A673 (cell line): ENCODE results near the gene C1orf50.

ENCODE experiments used
- EZH2 ChIP-seq: fragments of 200-600 bp; sonication (generic); IDR thresholded peaks from 2 replicates; pipeline ENCODE4 v1.6.1; 2017; ENCODE audit warnings: borderline replicate concordance, low read depth, mild to moderate bottlenecking, mixed read lengths, antibody characterized with exemption, low read length; ENCODE audit not compliant: poor library complexity, severe bottlenecking
- TF ChIP-seq, protein P1 (sequence below): fragments of 300-800, 200-600 bp; sonication (generic); conservative IDR thresholded peaks from 2 replicates; pipeline ENCODE4 v1.5.1; 2017; ENCODE audit warnings: low read depth, mild to moderate bottlenecking, antibody characterized with exemption, low read length, moderate library complexity, mixed read lengths

DNA sequence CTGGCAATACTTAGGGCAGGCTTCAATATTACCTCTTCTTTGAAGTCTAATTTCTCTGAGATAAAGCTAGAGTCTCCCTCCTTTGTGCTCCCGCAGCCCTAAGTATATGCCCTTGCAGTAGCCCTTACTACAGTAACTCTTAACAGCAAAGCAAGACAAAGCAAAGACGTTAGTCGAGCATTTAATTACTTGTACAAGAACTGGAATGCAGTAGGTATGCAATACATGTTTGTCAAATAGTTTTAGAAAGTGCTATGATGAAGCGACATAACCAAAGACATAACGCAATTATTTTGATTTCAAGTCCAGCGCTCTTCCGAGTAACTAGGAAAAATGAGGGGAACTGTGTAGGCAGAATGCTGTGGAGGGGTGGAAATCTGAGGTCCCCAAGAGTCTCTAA, 1.8 kb upstream of the C1orf50 start:
- TF ChIP-seq, protein P1, sequence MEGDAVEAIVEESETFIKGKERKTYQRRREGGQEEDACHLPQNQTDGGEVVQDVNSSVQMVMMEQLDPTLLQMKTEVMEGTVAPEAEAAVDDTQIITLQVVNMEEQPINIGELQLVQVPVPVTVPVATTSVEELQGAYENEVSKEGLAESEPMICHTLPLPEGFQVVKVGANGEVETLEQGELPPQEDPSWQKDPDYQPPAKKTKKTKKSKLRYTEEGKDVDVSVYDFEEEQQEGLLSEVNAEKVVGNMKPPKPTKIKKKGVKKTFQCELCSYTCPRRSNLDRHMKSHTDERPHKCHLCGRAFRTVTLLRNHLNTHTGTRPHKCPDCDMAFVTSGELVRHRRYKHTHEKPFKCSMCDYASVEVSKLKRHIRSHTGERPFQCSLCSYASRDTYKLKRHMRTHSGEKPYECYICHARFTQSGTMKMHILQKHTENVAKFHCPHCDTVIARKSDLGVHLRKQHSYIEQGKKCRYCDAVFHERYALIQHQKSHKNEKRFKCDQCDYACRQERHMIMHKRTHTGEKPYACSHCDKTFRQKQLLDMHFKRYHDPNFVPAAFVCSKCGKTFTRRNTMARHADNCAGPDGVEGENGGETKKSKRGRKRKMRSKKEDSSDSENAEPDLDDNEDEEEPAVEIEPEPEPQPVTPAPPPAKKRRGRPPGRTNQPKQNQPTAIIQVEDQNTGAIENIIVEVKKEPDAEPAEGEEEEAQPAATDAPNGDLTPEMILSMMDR = no peak
- no peak for TF ChIP-seq EZH2
